Measurements from ENCODE around the gene CCDC78. TPM values are rescaled to one million over a fixed set of nuclear protein-coding genes. Genes with fewer than 3 reads are reported as not detected.

The CCDC78 gene
- total and polyA plus RNA-seq, 2 of the 13 experiments (the other 11 are each of a cell fraction or from before 2014, with no cell fraction given): 0.53 to 1.5 TPM

DNA sequence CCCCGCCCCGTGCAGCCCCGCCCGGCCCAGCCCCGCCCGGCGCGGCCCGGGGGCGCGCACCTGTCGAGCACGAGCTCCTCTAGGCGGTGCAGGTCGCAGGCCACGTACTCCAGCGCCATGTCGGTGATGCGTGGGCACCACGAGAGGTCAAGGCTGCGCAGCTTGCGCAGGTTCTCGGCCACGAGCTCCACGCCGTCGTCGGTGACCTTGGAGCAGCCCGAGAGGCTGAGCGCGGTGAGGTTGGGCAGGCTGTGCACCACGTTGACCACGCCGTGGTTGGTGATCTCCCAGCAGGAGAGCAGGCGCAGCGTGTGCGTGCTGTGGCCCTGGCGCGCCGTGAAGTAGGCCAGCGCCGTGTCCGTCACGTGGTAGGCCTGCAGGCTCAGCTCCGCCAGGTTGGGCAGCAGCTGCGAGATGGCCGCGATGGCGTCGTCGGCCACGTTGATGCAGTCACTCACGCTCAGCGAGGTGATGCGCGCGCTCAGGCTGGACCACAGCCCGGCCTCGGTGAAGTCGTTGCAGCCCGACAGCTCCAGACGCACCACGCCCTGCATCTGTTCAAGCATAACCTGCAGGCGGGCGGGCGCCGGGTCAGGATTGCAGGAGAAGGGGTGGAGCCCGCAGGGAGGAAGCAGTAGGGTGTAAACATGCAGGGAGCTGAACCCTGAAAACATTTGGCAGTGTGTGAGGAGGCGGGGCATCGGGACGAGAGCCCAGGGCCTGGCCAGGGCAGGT lies 30.7 kb downstream of the CCDC78 start (continued):
- TF ChIP-seq PRDM10 (CRISPR knock-in tag; IDR thresholded peaks at IDR 0.05; ENCODE audit: low read depth): no peak
- TF ChIP-seq ZNF446 (CRISPR knock-in tag; IDR thresholded peaks at IDR 0.05): no peak
- TF ChIP-seq POGZ (CRISPR knock-in tag; IDR thresholded peaks at IDR 0.05): no peak
- TF ChIP-seq TARDBP (CRISPR knock-in tag; IDR thresholded peaks at IDR 0.05): no peak
- TF ChIP-seq NRL (CRISPR knock-in tag; IDR thresholded peaks at IDR 0.05; ENCODE audit: borderline replicate concordance): no peak
- TF ChIP-seq ZNF773 (CRISPR knock-in tag; IDR thresholded peaks at IDR 0.05; ENCODE audit: borderline replicate concordance): no peak
- TF ChIP-seq, protein P1, sequence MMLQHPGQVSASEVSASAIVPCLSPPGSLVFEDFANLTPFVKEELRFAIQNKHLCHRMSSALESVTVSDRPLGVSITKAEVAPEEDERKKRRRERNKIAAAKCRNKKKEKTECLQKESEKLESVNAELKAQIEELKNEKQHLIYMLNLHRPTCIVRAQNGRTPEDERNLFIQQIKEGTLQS (CRISPR knock-in tag; IDR thresholded peaks at IDR 0.05): peak; percentile 40; the same call in 1 of the 2 replicates
- no peak for TF ChIP-seq ETS1 (CRISPR knock-in tag; IDR thresholded peaks at IDR 0.05)
- TF ChIP-seq SMARCC2 (IDR thresholded peaks at IDR 0.05): no peak
- TF ChIP-seq HDAC2 (CRISPR knock-in tag; IDR thresholded peaks at IDR 0.05): no peak; the same call in 1 of the 2 replicates
- TF ChIP-seq, protein P2, sequence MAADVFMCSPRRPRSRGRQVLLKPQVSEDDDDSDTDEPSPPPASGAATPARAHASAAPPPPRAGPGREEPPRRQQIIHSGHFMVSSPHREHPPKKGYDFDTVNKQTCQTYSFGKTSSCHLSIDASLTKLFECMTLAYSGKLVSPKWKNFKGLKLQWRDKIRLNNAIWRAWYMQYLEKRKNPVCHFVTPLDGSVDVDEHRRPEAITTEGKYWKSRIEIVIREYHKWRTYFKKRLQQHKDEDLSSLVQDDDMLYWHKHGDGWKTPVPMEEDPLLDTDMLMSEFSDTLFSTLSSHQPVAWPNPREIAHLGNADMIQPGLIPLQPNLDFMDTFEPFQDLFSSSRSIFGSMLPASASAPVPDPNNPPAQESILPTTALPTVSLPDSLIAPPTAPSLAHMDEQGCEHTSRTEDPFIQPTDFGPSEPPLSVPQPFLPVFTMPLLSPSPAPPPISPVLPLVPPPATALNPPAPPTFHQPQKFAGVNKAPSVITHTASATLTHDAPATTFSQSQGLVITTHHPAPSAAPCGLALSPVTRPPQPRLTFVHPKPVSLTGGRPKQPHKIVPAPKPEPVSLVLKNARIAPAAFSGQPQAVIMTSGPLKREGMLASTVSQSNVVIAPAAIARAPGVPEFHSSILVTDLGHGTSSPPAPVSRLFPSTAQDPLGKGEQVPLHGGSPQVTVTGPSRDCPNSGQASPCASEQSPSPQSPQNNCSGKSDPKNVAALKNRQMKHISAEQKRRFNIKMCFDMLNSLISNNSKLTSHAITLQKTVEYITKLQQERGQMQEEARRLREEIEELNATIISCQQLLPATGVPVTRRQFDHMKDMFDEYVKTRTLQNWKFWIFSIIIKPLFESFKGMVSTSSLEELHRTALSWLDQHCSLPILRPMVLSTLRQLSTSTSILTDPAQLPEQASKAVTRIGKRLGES (CRISPR knock-in tag; IDR thresholded peaks at IDR 0.05; ENCODE audit: borderline replicate concordance): no peak
- TF ChIP-seq, protein P3, sequence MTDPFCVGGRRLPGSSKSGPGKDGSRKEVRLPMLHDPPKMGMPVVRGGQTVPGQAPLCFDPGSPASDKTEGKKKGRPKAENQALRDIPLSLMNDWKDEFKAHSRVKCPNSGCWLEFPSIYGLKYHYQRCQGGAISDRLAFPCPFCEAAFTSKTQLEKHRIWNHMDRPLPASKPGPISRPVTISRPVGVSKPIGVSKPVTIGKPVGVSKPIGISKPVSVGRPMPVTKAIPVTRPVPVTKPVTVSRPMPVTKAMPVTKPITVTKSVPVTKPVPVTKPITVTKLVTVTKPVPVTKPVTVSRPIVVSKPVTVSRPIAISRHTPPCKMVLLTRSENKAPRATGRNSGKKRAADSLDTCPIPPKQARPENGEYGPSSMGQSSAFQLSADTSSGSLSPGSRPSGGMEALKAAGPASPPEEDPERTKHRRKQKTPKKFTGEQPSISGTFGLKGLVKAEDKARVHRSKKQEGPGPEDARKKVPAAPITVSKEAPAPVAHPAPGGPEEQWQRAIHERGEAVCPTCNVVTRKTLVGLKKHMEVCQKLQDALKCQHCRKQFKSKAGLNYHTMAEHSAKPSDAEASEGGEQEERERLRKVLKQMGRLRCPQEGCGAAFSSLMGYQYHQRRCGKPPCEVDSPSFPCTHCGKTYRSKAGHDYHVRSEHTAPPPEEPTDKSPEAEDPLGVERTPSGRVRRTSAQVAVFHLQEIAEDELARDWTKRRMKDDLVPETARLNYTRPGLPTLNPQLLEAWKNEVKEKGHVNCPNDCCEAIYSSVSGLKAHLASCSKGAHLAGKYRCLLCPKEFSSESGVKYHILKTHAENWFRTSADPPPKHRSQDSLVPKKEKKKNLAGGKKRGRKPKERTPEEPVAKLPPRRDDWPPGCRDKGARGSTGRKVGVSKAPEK (CRISPR knock-in tag; IDR thresholded peaks at IDR 0.05; ENCODE audit: borderline replicate concordance): no peak
- TF ChIP-seq CC2D1A (CRISPR knock-in tag; IDR thresholded peaks at IDR 0.05): no peak
- peak; percentile 20; the same call in 1 of the 2 replicates for TF ChIP-seq THAP11 (CRISPR knock-in tag; IDR thresholded peaks at IDR 0.05)
